Stimulated activated CD4-positive, alpha-beta T cell treated with anti-CD3 and anti-CD28 coated beads, Interleukin-4, amount 100 ng/mL, for 24 hours (primary cell): ENCODE measurements around the gene C16orf89.

ENCODE experiments used
- DNase-seq: peaks from one replicate; pipeline ENCODE4 v3.0.0-alpha.2; 2020

The C16orf89 gene

GRCh38 chr16:5027575-5028235 lies 38.1 kb downstream of the C16orf89 start:
- no peak for DNase-seq

GRCh38 chr16:5027086-5027485 lies 38.7 kb downstream of the C16orf89 start:
- DNase-seq: no peak

- DNase-seq: no peak
Observed at GRCh38 chr16:5026664-5027063, 39.1 kb downstream of the C16orf89 start.

- DNase-seq: no peak
Observed at GRCh38 chr16:5025171-5025632, 40.6 kb downstream of the C16orf89 start.

GRCh38 chr16:5024632-5025031 lies 41.1 kb downstream of the C16orf89 start:
- DNase-seq: no peak

- DNase-seq: no peak
Observed at GRCh38 chr16:5022521-5022920, 43.2 kb downstream of the C16orf89 start.

- DNase-seq: no peak
Observed at GRCh38 chr16:5020551-5020950, 45.2 kb downstream of the C16orf89 start.

GRCh38 chr16:5019775-5020174 lies 46.0 kb downstream of the C16orf89 start:
- no peak for DNase-seq

GRCh38 chr16:5018793-5019192 lies 47.0 kb downstream of the C16orf89 start:
- no peak for DNase-seq

GRCh38 chr16:5017678-5017969 lies 48.1 kb downstream of the C16orf89 start:
- DNase-seq: no peak

GRCh38 chr16:5016967-5017677 lies 48.6 kb downstream of the C16orf89 start:
- no peak for DNase-seq

- no peak for DNase-seq
Observed at GRCh38 chr16:5015887-5016286, 49.9 kb downstream of the C16orf89 start.

- DNase-seq: no peak
Observed at GRCh38 chr16:5015351-5015750, 50.4 kb downstream of the C16orf89 start.

- DNase-seq: no peak
Observed at GRCh38 chr16:5012887-5013286, 52.9 kb downstream of the C16orf89 start.

GRCh38 chr16:5011637-5012036 lies 54.1 kb downstream of the C16orf89 start:
- DNase-seq: no peak

GRCh38 chr16:5010576-5011329 lies 55.0 kb downstream of the C16orf89 start:
- DNase-seq: no peak

- no peak for DNase-seq
Observed at GRCh38 chr16:5008311-5008731, 57.4 kb downstream of the C16orf89 start.

GRCh38 chr16:5007256-5007655 lies 58.5 kb downstream of the C16orf89 start:
- DNase-seq: no peak

GRCh38 chr16:5006348-5007193 lies 59.2 kb downstream of the C16orf89 start:
- no peak for DNase-seq

GRCh38 chr16:5005916-5006315 lies 59.8 kb downstream of the C16orf89 start:
- DNase-seq: no peak

- no peak for DNase-seq
Observed at GRCh38 chr16:5004311-5004710, 61.4 kb downstream of the C16orf89 start.

GRCh38 chr16:5003828-5004227 lies 61.9 kb downstream of the C16orf89 start:
- no peak for DNase-seq

- no peak for DNase-seq
Observed at GRCh38 chr16:5003211-5003610, 62.5 kb downstream of the C16orf89 start.
